Raji (cell line): ENCODE results near the gene TK2.

Source experiments
- POLR2A ChIP-seq: IDR thresholded peaks from 2 replicates; pipeline ENCODE4 v1.6.1; 2011; ENCODE audit warnings: low read depth, low read length, control low read depth; ENCODE audit not compliant: insufficient read depth

The TK2 gene

DNA sequence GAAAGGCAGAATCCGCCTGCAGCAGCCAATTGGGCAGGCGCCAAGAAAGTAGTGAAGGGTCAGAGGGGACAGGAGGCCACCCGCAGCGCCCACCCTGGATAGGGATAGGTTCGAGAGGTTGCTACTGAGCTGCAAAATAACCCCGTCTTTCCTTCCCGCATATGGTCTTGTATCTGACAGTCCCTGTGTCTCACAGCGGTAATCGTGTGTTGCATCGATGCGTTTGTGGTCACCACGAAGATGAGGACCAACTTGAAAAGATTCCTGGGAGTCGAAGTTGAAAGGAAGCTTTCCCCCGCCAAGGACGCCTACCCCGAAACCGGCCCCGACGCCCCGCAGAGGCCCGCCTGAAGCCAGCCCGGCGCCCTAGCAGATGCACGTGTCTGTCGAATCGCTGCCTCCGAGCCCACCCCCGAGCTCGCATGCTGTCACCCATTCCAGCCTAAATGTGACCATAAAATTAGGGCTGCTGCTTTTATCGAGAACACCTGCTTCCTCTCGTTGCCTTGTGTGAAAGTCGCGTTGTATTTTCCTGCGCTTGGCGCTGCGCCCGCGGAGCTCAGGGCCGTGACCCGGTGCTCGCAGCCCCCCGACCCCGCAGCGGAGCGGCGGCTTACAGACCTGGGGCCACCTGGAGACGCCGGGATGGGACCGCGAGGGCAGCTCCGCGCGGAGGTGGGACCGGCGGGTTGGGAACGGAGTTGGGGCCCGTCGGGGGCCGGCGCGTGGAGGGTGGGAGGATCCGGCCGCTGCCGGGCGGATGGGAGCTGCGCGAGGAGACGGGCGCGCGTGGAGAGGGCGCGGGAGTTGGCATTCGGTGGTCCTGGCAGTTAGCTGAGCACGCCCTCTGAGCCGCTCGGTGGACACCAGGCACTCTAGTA lies 29.0 kb upstream of the TK2 start, which contains the start of gene CMTM2:
TSS of gene CMTM2 (plus strand) at position 813 of the 881 bp plus-strand sequence. CDS start 145 bp downstream, outside the sequence.
- TF ChIP-seq POLR2A = no peak

- TF ChIP-seq POLR2A = no peak
These were observed 26.4 kb upstream of the TK2 start for GRCh38 chr16:66576296-66576695.

GRCh38 chr16:66575060-66575459 lies 25.1 kb upstream of the TK2 start:
- no peak for TF ChIP-seq POLR2A

DNA sequence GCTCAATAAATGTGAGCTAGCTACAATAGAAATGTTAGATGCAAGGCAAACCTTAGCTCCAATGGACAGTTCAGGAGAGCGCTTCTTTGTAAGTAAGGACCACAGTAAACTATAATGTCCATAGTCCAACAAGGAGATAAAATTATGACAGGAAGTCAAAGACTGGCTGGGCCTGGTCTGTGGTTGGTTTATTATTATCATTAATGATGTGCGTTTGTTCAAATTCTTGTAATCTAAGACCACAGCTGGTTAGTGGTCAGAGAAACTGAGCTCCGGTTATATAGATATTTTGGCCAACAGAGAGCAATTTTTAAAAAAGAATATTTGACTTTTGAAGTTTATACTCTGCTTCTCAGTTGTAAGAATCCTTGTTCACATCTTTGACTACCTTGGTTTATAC lies 24.6 kb upstream of the TK2 start:
- no peak for TF ChIP-seq POLR2A

DNA sequence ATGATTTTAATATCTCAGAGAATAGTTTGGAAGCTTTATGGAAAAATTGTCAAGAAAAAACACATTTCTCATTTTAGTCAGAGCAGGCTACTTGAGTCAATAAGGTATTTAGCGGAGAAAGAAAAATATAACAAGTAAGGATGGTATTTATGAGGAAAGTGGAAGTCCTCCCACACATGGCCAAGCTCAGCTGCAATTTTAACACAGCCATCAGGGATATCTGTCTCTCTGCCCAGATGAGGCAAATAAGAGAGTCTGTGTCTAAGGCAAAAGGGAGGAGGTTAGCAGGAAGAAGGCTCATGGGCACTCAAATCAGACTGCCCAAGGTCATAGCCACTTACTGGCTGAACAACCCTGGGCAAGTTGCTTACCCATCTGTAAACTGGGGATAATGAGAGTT lies 24.2 kb upstream of the TK2 start:
- no peak for TF ChIP-seq POLR2A

DNA sequence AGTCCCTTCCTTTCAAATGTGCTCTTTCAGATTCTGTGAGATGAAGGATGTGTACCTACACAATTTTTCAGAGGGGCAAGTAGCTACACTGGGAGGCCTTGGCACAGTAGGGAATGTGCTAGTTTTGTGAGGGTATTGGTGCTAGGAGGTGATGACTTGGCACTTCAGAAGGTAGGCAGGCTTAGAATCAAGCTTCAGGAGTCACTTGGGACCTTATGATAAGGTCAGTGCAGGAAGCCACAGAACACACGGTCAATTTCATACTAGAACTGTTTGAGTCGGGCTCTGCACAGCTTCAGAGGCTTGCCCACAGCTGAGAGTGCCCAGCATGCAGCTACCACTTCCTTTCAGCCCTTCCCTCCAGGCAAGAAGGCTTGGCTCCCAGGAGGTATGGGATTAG lies 22.4 kb upstream of the TK2 start:
- TF ChIP-seq POLR2A = no peak

DNA sequence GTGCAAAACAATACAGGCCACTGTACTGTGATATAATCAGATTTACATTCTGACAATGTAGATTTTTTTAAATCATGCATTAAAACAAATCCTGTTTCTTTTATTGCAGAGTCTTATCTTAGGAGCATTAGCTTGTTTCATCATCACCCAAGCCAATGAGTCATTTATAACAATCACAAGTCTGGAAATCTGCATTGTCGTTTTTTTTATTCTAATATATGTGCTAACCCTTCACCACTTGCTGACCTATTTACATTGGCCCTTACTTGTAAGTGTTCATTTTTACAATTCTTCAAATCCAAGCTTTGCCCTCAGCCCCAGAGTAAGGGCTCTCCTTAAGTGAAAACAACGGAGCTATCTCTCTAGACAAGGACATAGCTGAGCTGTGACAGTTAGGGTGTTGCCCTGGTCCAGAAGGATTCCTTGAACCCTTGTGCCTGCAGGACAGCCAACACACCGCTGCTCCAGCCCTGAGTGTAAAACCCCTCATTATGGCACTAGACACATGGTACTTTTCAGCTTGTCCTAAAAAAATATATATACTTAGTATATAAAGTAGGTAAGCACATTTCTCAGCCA lies 20.0 kb upstream of the TK2 start:
- no peak for TF ChIP-seq POLR2A

- TF ChIP-seq POLR2A = no peak
These were observed 19.2 kb upstream of the TK2 start for GRCh38 chr16:66569131-66569530.

- no peak for TF ChIP-seq POLR2A
These were observed 18.4 kb upstream of the TK2 start for GRCh38 chr16:66568355-66568754.

DNA sequence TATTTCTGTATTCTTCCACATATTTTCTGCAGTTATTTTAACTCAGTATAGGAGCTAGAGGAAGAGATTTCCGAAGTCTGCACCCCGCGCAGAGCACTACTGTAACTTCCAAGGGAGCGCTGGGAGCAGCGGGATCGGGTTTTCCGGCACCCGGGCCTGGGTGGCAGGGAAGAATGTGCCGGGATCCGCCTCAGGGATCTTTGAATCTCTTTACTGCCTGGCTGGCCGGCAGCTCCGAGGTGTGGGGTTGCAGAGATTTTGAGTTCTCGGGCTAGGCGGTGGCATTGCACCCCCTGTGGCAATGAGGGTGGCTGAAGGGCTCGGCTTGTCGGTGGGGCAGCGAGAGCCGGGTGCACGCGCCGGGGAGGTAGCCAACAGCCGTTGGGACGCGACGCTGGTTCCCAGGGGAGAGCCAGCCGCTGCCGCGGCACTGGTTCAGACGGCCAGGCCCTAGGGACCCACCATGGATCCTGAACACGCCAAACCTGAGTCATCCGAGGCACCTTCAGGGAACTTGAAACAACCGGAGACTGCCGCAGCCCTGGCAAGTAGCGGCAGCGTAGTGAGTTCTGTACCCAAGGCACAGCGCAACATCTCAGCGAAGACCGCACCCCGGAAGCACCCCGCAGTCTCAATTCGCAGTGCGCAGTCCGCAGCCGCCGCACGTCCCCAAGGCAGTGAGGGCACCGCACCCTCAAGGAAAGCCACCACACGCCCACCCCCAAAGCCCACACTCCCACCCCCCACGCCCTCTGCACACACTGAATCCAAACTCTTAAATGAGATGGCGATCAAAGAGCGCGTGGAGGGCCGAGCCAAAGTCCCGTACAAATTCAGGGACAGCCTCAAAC lies 16.4 kb upstream of the TK2 start, which contains the start of gene CMTM1:
TSS of gene CMTM1 (plus strand) at position 389 of the 851 bp plus-strand sequence. CDS start at position 464, 75 bp downstream.
- no peak for TF ChIP-seq POLR2A

DNA sequence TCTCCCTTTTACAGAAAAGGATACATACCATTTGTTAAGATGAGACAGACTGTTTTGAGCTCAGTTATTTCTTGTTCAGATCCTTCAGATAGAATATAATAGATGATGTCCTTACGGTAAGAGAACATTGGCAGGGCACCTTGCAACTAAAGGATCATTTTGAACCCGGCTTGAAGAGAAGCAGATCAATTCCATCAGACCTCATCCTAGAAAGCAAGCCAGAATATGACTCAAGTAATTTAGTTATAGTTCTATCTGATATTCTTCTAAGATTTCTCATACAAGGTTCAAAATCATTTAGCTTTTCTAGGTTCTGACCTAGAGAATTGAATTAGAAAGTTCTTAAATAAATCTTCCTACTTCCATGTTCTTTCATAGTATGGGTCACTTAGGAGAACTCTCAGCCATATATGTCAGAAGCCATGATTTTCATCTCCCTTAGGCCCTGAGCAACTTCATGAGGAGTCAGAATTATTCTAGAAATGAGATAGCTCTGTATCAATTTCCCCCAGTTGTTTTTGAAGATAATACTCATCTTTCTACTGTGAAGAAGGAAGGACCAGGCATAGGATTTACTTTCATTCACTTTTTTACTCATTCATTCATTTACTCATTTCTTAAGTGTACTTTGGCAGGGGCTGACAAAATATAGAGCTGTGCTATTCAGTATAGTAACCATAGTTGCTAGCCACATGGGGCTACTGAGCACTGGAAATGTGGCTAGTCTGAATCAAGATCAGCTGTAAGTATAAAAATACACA lies 13.8 kb upstream of the TK2 start:
- no peak for TF ChIP-seq POLR2A

DNA sequence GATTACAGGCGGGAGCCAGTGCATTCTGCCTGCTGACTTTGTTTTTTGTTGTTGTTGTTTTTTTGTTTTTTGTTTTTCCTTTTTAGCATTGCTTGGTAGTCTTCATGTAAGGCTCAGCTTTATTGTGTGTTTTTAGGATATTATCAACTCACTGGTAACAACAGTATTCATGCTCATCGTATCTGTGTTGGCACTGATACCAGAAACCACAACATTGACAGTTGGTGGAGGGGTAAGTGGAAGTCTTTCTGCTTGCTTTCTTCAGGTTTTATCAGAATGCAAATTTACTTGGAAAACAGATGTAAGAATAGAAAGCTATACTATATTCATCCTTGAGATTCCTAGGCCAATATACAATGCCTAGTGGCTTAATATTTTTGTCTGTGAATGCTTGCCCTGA lies 13.1 kb upstream of the TK2 start:
- TF ChIP-seq POLR2A = no peak

DNA sequence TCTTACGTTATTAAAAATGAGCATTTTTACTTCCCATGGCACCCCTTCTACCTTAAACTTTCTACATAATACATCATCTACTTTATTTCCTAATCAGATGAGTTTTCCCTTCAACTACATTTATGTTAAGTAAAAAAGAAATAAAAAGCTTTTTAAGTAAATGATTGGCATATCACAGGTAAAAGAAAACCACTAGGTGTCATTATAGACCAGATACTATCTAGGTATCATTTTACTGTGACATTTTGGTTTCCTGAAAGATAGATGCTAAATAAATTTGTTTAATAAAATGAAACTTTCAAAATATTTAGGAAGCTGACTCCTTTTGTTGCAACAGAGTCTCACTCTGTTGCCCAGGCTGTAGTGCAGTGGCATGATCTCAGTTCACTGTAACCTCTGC lies 12.5 kb upstream of the TK2 start:
- TF ChIP-seq POLR2A = no peak

- no peak for TF ChIP-seq POLR2A
These were observed 11.6 kb upstream of the TK2 start for GRCh38 chr16:66561381-66562080.
